LNCAP (cell line): Measurements from ENCODE around the gene EIF3I.

Experiments
- CTCF ChIP-seq: fragments of 450-650 bp; IDR thresholded peaks from 2 replicates; pipeline ENCODE4 v1.5.1; 2017; ENCODE audit warnings: mild to moderate bottlenecking

Gene EIF3I

DNA sequence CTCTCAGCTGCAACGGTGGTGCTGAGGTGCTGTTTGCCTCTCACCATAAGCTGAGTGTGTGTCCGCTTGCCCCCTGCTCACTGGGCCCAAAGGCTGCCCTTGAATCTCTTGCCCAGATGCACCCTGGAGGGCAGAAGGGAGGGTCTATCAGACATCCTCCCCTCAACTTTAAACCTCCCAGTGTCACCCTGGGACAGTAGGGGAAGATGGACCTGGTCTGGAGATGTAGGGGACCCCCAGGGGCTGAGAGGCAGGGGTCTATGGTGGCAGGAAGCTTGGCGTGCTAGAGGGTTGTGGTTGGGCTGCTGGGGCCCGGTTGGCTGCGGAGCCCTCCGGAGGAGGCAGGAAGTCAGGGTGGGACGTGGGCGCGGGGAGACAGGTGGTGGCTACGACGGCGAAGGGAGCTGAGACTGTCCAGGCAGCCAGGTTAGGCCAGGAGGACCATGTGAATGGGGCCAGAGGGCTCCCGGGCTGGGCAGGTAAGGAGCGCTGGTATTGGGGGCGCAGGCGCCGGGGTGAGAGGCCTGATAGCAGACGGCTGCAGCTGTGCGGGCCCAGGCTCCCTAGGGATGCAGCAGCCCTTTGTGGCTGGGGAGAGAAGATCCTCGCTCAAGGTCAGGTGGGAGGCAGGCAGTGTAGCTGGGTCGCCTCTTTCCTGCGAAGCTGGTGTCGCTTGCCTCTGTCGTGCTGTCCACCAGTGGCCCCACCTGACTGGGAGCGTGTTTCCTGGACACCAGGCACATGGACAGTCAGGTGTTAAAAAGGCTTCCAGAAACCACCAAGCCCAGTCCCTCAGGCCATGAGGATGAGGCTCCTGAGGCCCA is 28.9 kb downstream of the EIF3I start, which contains the start of gene LCK:
Gene LCK, plus strand, starts transcription at position 373 of the 824 bp plus-strand sequence. CDS start 23,065 bp downstream, outside the sequence.
- no peak for TF ChIP-seq CTCF

GRCh38 chr1:32255072-32256071 is 33.2 kb downstream of the EIF3I start:
- TF ChIP-seq CTCF = no peak

DNA sequence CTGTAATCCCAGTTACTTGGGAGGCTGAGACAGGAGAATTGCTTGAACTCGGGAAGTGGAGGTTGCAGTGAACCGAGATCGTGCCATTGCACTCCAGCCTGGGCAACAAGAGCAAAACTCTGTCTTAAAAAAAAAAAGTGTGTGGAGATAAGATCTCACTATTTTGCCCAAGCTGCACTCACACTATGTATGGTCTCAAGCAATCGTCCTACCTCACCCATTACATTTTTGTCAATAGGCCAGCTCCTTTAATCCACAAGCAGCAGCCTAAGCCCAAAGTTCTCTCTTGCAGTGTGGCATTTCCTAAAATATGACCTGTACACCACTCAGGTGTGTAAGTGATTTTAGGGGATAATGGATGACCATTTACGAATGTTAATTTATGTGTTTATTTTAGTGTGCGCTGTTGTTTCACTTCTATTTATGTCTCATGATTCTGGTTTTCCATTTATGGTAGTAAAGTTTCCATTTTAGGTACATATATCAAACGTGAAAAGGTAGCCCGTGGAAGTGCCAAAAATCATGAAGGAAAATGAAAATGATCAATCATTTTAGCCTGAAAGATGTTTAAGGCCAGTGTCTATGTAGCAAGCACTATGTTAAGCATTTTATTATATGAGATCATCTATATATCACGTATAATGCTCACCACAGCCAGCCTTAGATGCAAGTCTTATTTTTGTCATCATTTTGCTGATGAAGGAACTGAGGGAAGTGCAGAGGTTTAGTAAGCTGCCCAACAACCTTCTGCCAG is 34.4 kb downstream of the EIF3I start:
- no peak for TF ChIP-seq CTCF

DNA sequence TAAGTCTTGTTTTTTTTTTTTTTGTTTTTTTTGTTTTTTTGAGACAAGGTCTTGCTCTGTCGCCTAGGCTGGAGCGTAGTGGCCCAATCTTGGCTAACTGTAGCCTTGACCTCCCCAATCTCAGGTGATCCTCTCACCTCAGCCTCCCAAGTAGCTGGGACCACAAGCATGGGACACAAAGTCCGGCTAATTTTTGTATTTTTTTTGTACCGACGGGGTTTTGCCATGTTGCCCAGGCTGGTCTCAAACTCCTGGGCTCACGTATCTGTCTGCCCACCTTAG is 35.0 kb downstream of the EIF3I start:
- TF ChIP-seq CTCF = no peak

- no peak for TF ChIP-seq CTCF
Measured at GRCh38 chr1:32263744-32264143, 41.5 kb downstream of the EIF3I start.

DNA sequence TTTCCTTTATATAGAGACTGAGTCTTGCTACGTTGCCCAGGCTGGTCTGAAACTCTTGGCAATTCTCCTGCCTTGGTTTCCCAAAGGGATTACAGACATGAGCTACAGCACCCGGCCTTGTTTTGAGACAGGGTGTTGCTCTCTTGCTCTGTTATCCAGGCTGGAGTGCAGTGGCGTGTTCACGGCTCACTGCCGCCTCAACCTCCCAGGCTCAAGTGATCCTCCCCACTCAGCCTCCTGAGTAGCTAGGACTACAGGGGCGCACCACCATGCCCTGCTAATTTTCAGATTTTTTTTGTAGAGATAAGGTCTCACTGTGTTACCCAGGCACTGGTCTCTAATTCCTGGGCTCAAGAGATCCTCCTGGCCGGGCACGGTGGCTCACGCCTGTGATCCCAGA is 43.6 kb downstream of the EIF3I start:
- TF ChIP-seq CTCF = no peak

DNA sequence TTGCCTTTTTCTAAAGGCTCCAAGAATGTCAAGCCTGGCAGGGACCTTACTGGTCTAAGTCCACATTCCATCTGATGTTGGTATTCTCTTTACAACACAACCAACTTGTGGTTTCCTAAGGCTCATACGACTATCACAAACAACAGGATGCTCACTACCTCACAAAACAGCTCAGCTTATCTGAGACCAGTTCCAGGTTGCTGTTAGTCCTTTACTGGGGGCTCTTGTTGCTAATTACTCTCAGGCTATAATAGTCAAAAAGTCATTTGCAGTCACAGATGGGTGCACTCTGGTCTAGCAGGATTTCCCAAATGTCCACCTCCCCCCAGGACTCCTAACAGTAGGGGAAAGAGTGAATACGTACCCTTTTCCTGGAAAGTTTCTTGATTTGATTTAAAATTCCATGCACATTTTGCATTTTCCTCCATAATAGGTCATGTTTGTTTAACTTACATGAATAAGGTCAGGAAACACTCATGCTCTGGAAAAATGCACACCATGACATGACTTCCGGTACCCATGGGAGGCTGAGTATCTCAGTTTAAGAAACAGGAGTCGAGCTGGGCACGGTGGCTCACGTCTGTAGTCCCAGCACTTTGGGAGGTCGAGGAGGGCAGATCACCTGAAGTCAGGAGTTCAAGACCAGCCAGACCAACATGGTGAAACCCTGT is 44.8 kb downstream of the EIF3I start:
- no peak for TF ChIP-seq CTCF
